Measurements from ENCODE around the gene MSH3.

Gene MSH3

DNA sequence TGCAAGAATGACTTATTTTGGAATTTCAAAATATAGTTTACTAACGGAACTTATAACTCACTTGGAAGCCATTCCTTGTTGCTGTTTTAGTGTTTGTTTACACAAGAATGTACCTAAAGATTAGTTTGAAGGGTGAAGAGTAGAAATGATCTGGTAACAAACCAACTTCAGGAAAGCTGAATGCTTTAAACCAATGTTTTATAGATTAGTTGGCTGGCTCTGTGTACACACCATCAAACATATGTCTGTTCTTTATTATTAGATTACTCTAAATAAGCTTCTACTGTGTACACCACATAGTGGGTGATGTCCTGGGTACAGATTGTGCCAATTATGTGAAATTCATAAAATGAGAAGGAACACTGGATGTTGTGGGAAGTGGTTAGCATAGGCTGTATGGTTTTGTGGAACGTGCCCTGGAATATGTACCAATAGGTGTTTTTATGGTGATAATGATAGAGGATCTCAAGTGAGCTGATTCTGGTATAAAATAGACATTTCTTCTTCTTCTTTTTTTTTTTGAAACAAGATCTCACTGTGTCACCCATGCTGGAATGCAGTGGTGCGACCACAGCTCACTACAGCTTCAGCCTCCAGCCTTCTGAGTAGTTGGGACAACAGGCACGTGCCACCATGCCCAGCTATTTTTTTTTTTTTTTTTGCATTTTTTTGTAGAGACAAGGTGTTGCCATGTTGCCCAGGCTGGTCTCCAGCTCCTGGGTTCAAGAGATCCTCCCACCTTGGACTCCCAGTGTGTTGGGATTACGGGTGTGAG lies 109.6 kb downstream of the MSH3 start:
- TF ChIP-seq CSDC2 (CRISPR knock-in tag; IDR thresholded peaks at IDR 0.05) = no peak
- no peak for TF ChIP-seq TCF4 (CRISPR knock-in tag; IDR thresholded peaks at IDR 0.05; ENCODE audit: borderline replicate concordance)
- TF ChIP-seq, protein P1, sequence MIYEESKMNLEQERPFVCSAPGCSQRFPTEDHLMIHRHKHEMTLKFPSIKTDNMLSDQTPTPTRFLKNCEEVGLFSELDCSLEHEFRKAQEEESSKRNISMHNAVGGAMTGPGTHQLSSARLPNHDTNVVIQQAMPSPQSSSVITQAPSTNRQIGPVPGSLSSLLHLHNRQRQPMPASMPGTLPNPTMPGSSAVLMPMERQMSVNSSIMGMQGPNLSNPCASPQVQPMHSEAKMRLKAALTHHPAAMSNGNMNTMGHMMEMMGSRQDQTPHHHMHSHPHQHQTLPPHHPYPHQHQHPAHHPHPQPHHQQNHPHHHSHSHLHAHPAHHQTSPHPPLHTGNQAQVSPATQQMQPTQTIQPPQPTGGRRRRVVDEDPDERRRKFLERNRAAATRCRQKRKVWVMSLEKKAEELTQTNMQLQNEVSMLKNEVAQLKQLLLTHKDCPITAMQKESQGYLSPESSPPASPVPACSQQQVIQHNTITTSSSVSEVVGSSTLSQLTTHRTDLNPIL (CRISPR knock-in tag; IDR thresholded peaks at IDR 0.05; ENCODE audit: low read depth) = no peak
- TF ChIP-seq ZFP3 (CRISPR knock-in tag; IDR thresholded peaks at IDR 0.05) = no peak
- TF ChIP-seq OSR1 (CRISPR knock-in tag; IDR thresholded peaks at IDR 0.05) = no peak
- TF ChIP-seq, protein P2, sequence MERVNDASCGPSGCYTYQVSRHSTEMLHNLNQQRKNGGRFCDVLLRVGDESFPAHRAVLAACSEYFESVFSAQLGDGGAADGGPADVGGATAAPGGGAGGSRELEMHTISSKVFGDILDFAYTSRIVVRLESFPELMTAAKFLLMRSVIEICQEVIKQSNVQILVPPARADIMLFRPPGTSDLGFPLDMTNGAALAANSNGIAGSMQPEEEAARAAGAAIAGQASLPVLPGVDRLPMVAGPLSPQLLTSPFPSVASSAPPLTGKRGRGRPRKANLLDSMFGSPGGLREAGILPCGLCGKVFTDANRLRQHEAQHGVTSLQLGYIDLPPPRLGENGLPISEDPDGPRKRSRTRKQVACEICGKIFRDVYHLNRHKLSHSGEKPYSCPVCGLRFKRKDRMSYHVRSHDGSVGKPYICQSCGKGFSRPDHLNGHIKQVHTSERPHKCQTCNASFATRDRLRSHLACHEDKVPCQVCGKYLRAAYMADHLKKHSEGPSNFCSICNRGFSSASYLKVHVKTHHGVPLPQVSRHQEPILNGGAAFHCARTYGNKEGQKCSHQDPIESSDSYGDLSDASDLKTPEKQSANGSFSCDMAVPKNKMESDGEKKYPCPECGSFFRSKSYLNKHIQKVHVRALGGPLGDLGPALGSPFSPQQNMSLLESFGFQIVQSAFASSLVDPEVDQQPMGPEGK (CRISPR knock-in tag; IDR thresholded peaks at IDR 0.05; ENCODE audit: borderline replicate concordance) = no peak
- no peak for TF ChIP-seq RARB (CRISPR knock-in tag; IDR thresholded peaks at IDR 0.05)
- no peak for TF ChIP-seq ISL1 (CRISPR knock-in tag; IDR thresholded peaks at IDR 0.05)
- no peak for TF ChIP-seq SNAI2 (CRISPR knock-in tag; IDR thresholded peaks at IDR 0.05)
- TF ChIP-seq ESRRG (CRISPR knock-in tag; IDR thresholded peaks at IDR 0.05) = no peak
- TF ChIP-seq ZNF70 (CRISPR knock-in tag; IDR thresholded peaks at IDR 0.05) = no peak
- TF ChIP-seq ZNF565 (CRISPR knock-in tag; conservative IDR thresholded peaks at IDR 0.05; ENCODE audit: low read depth) = no peak
- no peak for TF ChIP-seq BACH2 (CRISPR knock-in tag; IDR thresholded peaks at IDR 0.05; ENCODE audit: borderline replicate concordance)
- TF ChIP-seq, protein P3, sequence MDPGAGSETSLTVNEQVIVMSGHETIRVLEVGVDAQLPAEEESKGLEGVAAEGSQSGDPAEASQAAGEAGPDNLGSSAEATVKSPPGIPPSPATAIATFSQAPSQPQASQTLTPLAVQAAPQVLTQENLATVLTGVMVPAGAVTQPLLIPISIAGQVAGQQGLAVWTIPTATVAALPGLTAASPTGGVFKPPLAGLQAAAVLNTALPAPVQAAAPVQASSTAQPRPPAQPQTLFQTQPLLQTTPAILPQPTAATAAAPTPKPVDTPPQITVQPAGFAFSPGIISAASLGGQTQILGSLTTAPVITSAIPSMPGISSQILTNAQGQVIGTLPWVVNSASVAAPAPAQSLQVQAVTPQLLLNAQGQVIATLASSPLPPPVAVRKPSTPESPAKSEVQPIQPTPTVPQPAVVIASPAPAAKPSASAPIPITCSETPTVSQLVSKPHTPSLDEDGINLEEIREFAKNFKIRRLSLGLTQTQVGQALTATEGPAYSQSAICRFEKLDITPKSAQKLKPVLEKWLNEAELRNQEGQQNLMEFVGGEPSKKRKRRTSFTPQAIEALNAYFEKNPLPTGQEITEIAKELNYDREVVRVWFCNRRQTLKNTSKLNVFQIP (CRISPR knock-in tag; IDR thresholded peaks at IDR 0.05; ENCODE audit: borderline replicate concordance, low read depth) = no peak
- no peak for TF ChIP-seq TOX (CRISPR knock-in tag; IDR thresholded peaks at IDR 0.05; ENCODE audit: borderline replicate concordance)
- no peak for TF ChIP-seq ARNTL (CRISPR knock-in tag; IDR thresholded peaks at IDR 0.05; ENCODE audit: borderline replicate concordance, low read depth)
- no peak for TF ChIP-seq PPARA (CRISPR knock-in tag; IDR thresholded peaks at IDR 0.05; ENCODE audit: borderline replicate concordance)
- TF ChIP-seq, protein P4, sequence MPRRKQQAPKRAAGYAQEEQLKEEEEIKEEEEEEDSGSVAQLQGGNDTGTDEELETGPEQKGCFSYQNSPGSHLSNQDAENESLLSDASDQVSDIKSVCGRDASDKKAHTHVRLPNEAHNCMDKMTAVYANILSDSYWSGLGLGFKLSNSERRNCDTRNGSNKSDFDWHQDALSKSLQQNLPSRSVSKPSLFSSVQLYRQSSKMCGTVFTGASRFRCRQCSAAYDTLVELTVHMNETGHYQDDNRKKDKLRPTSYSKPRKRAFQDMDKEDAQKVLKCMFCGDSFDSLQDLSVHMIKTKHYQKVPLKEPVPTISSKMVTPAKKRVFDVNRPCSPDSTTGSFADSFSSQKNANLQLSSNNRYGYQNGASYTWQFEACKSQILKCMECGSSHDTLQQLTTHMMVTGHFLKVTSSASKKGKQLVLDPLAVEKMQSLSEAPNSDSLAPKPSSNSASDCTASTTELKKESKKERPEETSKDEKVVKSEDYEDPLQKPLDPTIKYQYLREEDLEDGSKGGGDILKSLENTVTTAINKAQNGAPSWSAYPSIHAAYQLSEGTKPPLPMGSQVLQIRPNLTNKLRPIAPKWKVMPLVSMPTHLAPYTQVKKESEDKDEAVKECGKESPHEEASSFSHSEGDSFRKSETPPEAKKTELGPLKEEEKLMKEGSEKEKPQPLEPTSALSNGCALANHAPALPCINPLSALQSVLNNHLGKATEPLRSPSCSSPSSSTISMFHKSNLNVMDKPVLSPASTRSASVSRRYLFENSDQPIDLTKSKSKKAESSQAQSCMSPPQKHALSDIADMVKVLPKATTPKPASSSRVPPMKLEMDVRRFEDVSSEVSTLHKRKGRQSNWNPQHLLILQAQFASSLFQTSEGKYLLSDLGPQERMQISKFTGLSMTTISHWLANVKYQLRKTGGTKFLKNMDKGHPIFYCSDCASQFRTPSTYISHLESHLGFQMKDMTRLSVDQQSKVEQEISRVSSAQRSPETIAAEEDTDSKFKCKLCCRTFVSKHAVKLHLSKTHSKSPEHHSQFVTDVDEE (CRISPR knock-in tag; IDR thresholded peaks at IDR 0.05) = no peak
- TF ChIP-seq, protein P5, sequence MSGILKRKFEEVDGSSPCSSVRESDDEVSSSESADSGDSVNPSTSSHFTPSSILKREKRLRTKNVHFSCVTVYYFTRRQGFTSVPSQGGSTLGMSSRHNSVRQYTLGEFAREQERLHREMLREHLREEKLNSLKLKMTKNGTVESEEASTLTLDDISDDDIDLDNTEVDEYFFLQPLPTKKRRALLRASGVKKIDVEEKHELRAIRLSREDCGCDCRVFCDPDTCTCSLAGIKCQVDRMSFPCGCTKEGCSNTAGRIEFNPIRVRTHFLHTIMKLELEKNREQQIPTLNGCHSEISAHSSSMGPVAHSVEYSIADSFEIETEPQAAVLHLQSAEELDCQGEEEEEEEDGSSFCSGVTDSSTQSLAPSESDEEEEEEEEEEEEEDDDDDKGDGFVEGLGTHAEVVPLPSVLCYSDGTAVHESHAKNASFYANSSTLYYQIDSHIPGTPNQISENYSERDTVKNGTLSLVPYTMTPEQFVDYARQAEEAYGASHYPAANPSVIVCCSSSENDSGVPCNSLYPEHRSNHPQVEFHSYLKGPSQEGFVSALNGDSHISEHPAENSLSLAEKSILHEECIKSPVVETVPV (CRISPR knock-in tag; IDR thresholded peaks at IDR 0.05) = no peak
- no peak for TF ChIP-seq ZC3H10 (CRISPR knock-in tag; IDR thresholded peaks at IDR 0.05)
- ATAC-seq = no peak

DNA sequence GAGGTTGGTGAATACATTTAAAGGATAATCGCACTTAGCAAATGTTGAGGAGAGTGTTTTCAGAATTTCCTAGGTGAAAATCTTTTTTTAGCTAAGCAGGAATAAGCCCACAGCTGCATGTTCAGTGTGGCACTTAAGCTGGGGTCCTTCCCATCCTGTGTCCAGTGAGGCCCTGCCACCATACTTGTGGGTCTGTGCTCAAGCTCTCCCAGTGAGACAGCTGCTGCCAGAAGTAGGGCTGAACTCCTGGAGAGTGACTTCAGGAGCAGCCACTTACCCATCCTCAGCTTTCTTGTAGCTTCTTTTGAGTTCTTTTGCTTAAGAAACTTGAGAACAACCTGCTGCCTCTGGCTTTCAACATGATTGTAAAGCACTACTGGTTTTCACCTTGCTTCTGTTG lies 110.3 kb downstream of the MSH3 start:
- TF ChIP-seq RARB (CRISPR knock-in tag; IDR thresholded peaks at IDR 0.05) = no peak
- no peak for TF ChIP-seq ZNF8 (CRISPR knock-in tag; IDR thresholded peaks at IDR 0.05)
- TF ChIP-seq ZFP3 (CRISPR knock-in tag; IDR thresholded peaks at IDR 0.05) = no peak
- TF ChIP-seq ZNF70 (CRISPR knock-in tag; IDR thresholded peaks at IDR 0.05) = no peak
- TF ChIP-seq BACH2 (CRISPR knock-in tag; IDR thresholded peaks at IDR 0.05; ENCODE audit: borderline replicate concordance) = no peak
- no peak for TF ChIP-seq PPARA (CRISPR knock-in tag; IDR thresholded peaks at IDR 0.05; ENCODE audit: borderline replicate concordance)
- TF ChIP-seq ZNF565 (CRISPR knock-in tag; conservative IDR thresholded peaks at IDR 0.05; ENCODE audit: low read depth) = no peak
- no peak for TF ChIP-seq OSR1 (CRISPR knock-in tag; IDR thresholded peaks at IDR 0.05)
- no peak for TF ChIP-seq ZFP30 (CRISPR knock-in tag; IDR thresholded peaks at IDR 0.05)
- TF ChIP-seq CSDC2 (CRISPR knock-in tag; IDR thresholded peaks at IDR 0.05) = no peak
- no peak for TF ChIP-seq ARNTL (CRISPR knock-in tag; IDR thresholded peaks at IDR 0.05; ENCODE audit: borderline replicate concordance, low read depth)
- ATAC-seq = no peak

Data from SK-N-SH treated with all-trans-retinoic acid at 6 μM for 48 hours (cell line).